ENCODE data around the gene GNG12. TPM values are rescaled to one million over a fixed set of nuclear protein-coding genes. Genes with fewer than 3 reads are reported as not detected.

The GNG12 gene
- total and polyA plus RNA-seq, 9 of the 15 experiments (the other 6 are each of a cell fraction or from before 2014, with no cell fraction given) = 2.6 to 6.0 (median 4.1) TPM

DNA sequence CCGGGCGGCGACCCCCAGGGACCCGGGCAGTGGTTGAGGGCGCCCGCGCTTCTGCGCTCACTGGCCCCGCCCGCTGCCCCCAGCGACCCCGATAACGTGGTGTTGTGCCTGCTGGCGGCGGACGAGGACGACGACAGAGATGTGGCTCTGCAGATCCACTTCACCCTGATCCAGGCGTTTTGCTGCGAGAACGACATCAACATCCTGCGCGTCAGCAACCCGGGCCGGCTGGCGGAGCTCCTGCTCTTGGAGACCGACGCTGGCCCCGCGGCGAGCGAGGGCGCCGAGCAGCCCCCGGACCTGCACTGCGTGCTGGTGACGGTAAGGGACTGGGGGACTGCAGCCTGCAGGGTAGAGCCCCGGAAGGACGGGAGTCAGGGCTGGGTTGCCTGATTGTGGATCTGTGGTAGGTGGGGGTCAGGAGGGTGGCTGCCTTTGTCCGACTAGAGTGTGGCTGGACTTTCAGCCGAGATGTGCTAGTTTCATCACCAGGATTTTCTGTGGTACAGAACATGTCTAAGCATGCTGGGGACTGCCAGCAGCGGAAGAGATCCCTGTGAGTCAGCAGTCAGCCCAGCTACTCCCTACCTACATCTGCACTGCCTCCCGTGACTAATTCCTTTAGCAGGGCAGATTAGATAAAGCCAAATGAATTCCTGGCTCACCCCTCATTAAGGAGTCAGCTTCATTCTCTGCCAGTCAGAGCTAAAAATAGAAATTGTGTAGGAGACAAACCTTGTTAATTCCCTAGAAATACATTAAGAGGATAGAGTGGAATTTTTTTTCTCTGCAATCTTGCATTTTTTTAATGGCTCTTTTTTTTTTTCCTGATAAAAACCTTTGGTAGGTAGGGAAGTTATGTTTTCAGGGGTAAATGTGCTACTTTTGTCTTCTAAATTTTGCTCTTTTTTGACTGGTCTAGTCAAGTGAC, 146.7 kb downstream of the GNG12 start (continued):
- no peak for TF ChIP-seq SETDB1 (IDR thresholded peaks at IDR 0.05; ENCODE audit: low read length)
- peak; percentile 84 for TF ChIP-seq MAFF (IDR thresholded peaks at IDR 0.05; ENCODE audit: low read length)
- no peak for TF ChIP-seq TGIF2 (CRISPR knock-in tag; IDR thresholded peaks at IDR 0.05)
- TF ChIP-seq ZNF311 (CRISPR knock-in tag; IDR thresholded peaks at IDR 0.05) = no peak
- no peak for TF ChIP-seq ERF (CRISPR knock-in tag; IDR thresholded peaks at IDR 0.05)
- TF ChIP-seq POLR2AphosphoS5 (IDR thresholded peaks at IDR 0.05; ENCODE audit: control insufficient read depth, insufficient read depth, low read depth, low read length) = peak; percentile 77
- no peak for TF ChIP-seq GTF2E2 (tag; IDR thresholded peaks at IDR 0.05)
- no peak for TF ChIP-seq ZNF174 (CRISPR knock-in tag; IDR thresholded peaks at IDR 0.05)
- no peak; a peak in 1 of 4 replicates for TF ChIP-seq KDM4B (IDR thresholded peaks at IDR 0.05; ENCODE audit: borderline replicate concordance in 2 of 2, low read depth in 1 of 2)
- peak; percentile 90 for TF ChIP-seq DACH1 (IDR thresholded peaks at IDR 0.05; ENCODE audit: partially characterized antibody)
- TF ChIP-seq HDGF (IDR thresholded peaks at IDR 0.05) = no peak
- no peak for TF ChIP-seq CREBBP (IDR thresholded peaks at IDR 0.05; ENCODE audit: low read depth, low read length)
- TF ChIP-seq PTRF (tag; IDR thresholded peaks at IDR 0.05) = no peak
- TF ChIP-seq HEY1 (CRISPR knock-in tag; IDR thresholded peaks at IDR 0.05; ENCODE audit: borderline replicate concordance) = no peak
- no peak for TF ChIP-seq TEAD2 (tag; IDR thresholded peaks at IDR 0.05)
- no peak for TF ChIP-seq ZFX (CRISPR knock-in tag; IDR thresholded peaks at IDR 0.05)
- TF ChIP-seq ZNF695 (CRISPR knock-in tag; IDR thresholded peaks at IDR 0.05) = no peak
- no peak for TF ChIP-seq MECOM (CRISPR knock-in tag; IDR thresholded peaks at IDR 0.05)
- TF ChIP-seq, protein P1, sequence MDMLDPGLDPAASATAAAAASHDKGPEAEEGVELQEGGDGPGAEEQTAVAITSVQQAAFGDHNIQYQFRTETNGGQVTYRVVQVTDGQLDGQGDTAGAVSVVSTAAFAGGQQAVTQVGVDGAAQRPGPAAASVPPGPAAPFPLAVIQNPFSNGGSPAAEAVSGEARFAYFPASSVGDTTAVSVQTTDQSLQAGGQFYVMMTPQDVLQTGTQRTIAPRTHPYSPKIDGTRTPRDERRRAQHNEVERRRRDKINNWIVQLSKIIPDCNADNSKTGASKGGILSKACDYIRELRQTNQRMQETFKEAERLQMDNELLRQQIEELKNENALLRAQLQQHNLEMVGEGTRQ (CRISPR knock-in tag; IDR thresholded peaks at IDR 0.05) = no peak
- no peak for TF ChIP-seq CHCHD3 (CRISPR knock-in tag; IDR thresholded peaks at IDR 0.05)
- no peak for TF ChIP-seq ZNF184 (CRISPR knock-in tag; IDR thresholded peaks at IDR 0.05)
- TF ChIP-seq, protein P2, sequence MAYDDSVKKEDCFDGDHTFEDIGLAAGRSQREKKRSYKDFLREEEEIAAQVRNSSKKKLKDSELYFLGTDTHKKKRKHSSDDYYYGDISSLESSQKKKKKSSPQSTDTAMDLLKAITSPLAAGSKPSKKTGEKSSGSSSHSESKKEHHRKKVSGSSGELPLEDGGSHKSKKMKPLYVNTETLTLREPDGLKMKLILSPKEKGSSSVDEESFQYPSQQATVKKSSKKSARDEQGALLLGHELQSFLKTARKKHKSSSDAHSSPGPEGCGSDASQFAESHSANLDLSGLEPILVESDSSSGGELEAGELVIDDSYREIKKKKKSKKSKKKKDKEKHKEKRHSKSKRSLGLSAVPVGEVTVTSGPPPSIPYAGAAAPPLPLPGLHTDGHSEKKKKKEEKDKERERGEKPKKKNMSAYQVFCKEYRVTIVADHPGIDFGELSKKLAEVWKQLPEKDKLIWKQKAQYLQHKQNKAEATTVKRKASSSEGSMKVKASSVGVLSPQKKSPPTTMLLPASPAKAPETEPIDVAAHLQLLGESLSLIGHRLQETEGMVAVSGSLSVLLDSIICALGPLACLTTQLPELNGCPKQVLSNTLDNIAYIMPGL (CRISPR knock-in tag; IDR thresholded peaks at IDR 0.05) = no peak
- TF ChIP-seq, protein P3, sequence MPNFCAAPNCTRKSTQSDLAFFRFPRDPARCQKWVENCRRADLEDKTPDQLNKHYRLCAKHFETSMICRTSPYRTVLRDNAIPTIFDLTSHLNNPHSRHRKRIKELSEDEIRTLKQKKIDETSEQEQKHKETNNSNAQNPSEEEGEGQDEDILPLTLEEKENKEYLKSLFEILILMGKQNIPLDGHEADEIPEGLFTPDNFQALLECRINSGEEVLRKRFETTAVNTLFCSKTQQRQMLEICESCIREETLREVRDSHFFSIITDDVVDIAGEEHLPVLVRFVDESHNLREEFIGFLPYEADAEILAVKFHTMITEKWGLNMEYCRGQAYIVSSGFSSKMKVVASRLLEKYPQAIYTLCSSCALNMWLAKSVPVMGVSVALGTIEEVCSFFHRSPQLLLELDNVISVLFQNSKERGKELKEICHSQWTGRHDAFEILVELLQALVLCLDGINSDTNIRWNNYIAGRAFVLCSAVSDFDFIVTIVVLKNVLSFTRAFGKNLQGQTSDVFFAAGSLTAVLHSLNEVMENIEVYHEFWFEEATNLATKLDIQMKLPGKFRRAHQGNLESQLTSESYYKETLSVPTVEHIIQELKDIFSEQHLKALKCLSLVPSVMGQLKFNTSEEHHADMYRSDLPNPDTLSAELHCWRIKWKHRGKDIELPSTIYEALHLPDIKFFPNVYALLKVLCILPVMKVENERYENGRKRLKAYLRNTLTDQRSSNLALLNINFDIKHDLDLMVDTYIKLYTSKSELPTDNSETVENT (CRISPR knock-in tag; IDR thresholded peaks at IDR 0.05) = peak; percentile 66; the same call in 1 of the 2 replicates
- TF ChIP-seq FOXA1 (IDR thresholded peaks at IDR 0.05; ENCODE audit: borderline replicate concordance) = no peak
- TF ChIP-seq ARID1B (IDR thresholded peaks at IDR 0.05) = peak; percentile 96

Data from K562 (cell line).